Body of pancreas (tissue), 4 donors: Measurements from ENCODE around the gene DLGAP1. TPM values are rescaled to one million over a fixed set of nuclear protein-coding genes. Genes with fewer than 3 reads are reported as not detected.
"Not testable (repeated sequence)": the region's sequence is repeated elsewhere in the genome, so short reads cannot be mapped to it uniquely, and the experiment has no call there.

Experiments used
- ATAC-seq: fragments of 150-250 bp; one replicate; pipeline ENCODE4 v1.9.1; 2016
- DNase-seq, 4 donors: peaks; one replicate each; pipeline ENCODE4 v3.0.0-alpha.2; 2019
- H3K27ac ChIP-seq, 4 donors: fragments of 200-600 bp; sonication (generic); 1 replicate in 3 of 4; 2 replicates in 1 of 4; pipeline versions ENCODE4 v1.5.1 to v1.6.1; 2016 to 2019; ENCODE audit warnings: mild to moderate bottlenecking in 1 of 4, mixed read lengths in 1 of 4, moderate library complexity in 1 of 4
- H3K27me3 ChIP-seq, 2 donors: fragments of 200-600 bp; sonication (generic); one replicate each; pipeline ENCODE4 v1.6.0; 2016; ENCODE audit warnings: mild to moderate bottlenecking in 1 of 2
- H3K36me3 ChIP-seq, 2 donors: fragments of 200-600 bp; sonication (generic); replicated peaks in 1 of 2; 2 replicates each; pipeline ENCODE4 v1.5.1; 2016; ENCODE audit warnings: low read depth in 2 of 2; ENCODE audit not compliant: insufficient read depth in 1 of 2
- H3K4me1 ChIP-seq: fragments of 200-600 bp; sonication (generic); one replicate; pipeline ENCODE4 v1.6.0; 2016
- H3K4me3 ChIP-seq, 2 donors: fragments of 200-600 bp; sonication (generic); 1 replicate in 1 of 2; 2 replicates in 1 of 2; pipeline ENCODE4 v1.5.1; 2016 to 2019
- H3K9me3 ChIP-seq, 3 donors: fragments of 200-600 bp; sonication (generic); 1 replicate in 2 of 3; 2 replicates in 1 of 3; pipeline ENCODE4 v1.5.1; 2016
- POLR2A ChIP-seq, 3 donors: fragments of 450-650 bp; IDR thresholded peaks; one replicate each; pipeline ENCODE4 v1.6.1; 2016; ENCODE audit warnings: antibody characterized with exemption in 3 of 3, mild to moderate bottlenecking in 2 of 3
- WGBS, 2 donors: methylation state at CpG; one replicate each; pipeline ENCODE4 v1.1.5; 2017; 5-methylcytosine and 5-hydroxymethylcytosine counted together
- intact Hi-C: fragments of 100-400 bp; cut with DNase I; formaldehyde crosslinking; loops from one replicate; pipeline ENCODE4 v1.15.1; 2023
- total RNA-seq, 2 donors: library from RNA; depleted of rRNA; stranded (reverse); fragments of >200 nt; gene quantifications; one replicate each; pipeline ENCODE4 v1.1.0, GENCODE V29; 2016
- TF ChIP-seq, protein P1 (sequence below), 7 experiments: fragments of 450-650 bp in 4 of 7; fragments of 200-600 bp in 3 of 7; sonication (generic) in 3 of 7; IDR thresholded peaks; one replicate each; pipeline ENCODE4 v1.5.1; 2016 to 2019; ENCODE audit warnings: antibody characterized with exemption in 7 of 7

Gene DLGAP1
- total RNA-seq, 2 donors from 2014 or later, result 0.52 to 7.9 TPM

DNA sequence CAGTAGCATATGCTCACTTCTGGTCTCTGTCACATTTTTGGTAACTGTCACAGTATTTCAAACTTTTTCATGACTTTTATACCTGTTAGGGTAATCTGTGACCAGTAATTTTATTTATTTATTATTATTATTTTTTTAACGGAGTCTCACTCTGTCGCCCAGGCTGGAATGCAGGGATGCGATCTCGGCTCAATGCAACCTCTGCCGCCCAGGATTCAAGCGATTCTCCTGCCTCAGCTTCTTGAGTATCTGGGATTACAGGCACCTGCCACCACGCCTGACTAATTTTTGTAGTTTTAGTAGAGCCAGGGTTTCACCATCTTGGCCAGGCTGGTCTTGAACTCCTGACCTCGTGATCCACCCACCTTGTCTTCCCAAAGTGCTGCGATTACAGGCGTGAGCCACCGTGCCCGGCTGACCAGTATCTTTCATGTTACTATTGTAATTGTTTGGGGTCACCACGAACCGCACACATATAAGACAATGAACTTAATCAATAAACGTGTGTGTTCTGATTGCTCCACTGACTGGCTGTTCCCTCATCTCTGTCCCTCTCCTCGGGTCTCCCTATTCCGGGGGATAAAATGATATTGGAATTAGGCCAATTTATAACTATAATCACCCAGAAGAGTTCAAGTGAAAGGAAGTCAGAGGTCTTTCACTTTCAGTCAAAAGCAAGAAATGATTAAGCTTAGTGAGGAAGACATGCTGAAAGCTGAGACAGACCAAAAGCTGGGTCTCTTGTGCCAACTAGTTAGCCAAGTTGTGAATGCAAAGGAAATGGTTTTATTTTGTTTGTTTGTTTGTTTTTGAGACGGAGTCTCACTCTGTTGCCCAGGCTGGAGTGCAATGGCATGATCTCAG, 982.2 kb downstream of the DLGAP1 start:
- DNase-seq, result no peak

DNA sequence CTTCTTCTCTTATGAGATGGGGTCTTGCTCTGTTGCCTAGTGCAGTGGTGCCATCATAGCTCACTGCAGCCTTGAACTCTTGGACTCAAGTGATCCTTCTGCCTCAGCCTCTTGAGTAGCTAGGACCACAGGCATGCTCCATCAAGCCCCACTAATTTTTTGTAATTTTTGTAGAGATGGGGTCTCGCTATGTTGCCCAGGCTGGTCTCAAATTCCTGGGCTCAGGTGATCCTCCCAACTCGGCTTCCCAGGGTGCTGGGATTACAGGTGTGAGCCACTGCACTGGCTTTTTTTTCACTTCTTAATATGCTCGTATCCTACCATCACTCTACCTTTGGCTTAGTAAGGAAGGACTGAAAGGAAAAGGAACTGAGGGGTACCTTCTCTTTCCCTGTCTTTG, 983.0 kb downstream of the DLGAP1 start:
- H3K4me1 ChIP-seq, H3K4me3 ChIP-seq, DNase-seq, H3K9me3 ChIP-seq, H3K36me3 ChIP-seq, H3K27me3 ChIP-seq, intact Hi-C loops, H3K27ac ChIP-seq, ATAC-seq: not testable (repeated sequence)
- 72 to 79% methylated on average over 3 of the region's 3 CpGs for WGBS, 2 donors

More for the DNA sequence above, 982.2 kb downstream of the DLGAP1 start:
- no peaks in the 10 kb centered on the region for H3K27me3 ChIP-seq
- no peaks in the 10 kb centered on the region for H3K4me1 ChIP-seq
- no peaks in the 10 kb centered on the region for H3K9me3 ChIP-seq
- no peaks in the 10 kb centered on the region for H3K36me3 ChIP-seq
- 73 to 76% methylated on average over 18 of the region's 18 CpGs for WGBS, 2 donors
- no peak for ATAC-seq
- H3K4me3 ChIP-seq, result no peak overlapping the region
- TF ChIP-seq, protein P1, sequence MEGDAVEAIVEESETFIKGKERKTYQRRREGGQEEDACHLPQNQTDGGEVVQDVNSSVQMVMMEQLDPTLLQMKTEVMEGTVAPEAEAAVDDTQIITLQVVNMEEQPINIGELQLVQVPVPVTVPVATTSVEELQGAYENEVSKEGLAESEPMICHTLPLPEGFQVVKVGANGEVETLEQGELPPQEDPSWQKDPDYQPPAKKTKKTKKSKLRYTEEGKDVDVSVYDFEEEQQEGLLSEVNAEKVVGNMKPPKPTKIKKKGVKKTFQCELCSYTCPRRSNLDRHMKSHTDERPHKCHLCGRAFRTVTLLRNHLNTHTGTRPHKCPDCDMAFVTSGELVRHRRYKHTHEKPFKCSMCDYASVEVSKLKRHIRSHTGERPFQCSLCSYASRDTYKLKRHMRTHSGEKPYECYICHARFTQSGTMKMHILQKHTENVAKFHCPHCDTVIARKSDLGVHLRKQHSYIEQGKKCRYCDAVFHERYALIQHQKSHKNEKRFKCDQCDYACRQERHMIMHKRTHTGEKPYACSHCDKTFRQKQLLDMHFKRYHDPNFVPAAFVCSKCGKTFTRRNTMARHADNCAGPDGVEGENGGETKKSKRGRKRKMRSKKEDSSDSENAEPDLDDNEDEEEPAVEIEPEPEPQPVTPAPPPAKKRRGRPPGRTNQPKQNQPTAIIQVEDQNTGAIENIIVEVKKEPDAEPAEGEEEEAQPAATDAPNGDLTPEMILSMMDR (IDR thresholded peaks at IDR 0.05), result no peak
- no peak for TF ChIP-seq POLR2A (IDR thresholded peaks at IDR 0.05)
- no peak overlapping the region for H3K27ac ChIP-seq
- intact Hi-C loops, result no loop called here

DNA sequence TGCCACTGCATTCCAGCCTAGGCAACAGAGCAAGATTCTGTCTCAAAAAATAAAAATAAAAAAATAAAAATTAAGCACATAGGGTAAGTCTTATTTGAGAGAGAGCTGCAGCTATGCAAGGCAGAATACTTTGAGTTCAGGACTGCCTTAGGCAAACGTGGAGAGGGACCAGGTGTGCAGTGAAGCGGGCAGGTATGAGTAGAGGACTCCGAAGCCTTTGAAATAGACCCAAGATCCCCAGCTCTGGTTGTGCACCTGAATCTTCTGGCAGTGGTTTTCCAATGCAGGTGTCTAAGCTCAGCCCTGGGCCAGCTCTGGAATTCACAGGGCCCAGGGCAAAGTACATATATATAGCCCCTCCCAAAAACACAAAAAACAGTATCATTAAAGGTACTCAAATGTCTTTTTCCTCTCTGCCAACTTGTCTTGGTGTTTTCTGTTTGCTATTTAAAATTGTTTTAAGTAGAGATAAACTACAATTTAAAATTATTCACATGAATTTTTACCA, 983.9 kb downstream of the DLGAP1 start:
- intact Hi-C loops, result no loop called here
- ATAC-seq, result no peak
- Histone ChIP-seq H3K27ac (no peak overlapping the region), H3K27me3 (no peaks in the 10 kb centered on the region), H3K4me1 (no peaks in the 10 kb centered on the region), H3K9me3 (no peaks in the 10 kb centered on the region), H3K4me3 (no peak overlapping the region), H3K36me3 (no peaks in the 10 kb centered on the region)
- TF ChIP-seq, protein P1 (IDR thresholded peaks at IDR 0.05), result no peak
- TF ChIP-seq POLR2A (IDR thresholded peaks at IDR 0.05), result no peak
- no peak for DNase-seq
- WGBS, 2 donors, result 41 to 64% methylated on average over 3 of the region's 3 CpGs

DNA sequence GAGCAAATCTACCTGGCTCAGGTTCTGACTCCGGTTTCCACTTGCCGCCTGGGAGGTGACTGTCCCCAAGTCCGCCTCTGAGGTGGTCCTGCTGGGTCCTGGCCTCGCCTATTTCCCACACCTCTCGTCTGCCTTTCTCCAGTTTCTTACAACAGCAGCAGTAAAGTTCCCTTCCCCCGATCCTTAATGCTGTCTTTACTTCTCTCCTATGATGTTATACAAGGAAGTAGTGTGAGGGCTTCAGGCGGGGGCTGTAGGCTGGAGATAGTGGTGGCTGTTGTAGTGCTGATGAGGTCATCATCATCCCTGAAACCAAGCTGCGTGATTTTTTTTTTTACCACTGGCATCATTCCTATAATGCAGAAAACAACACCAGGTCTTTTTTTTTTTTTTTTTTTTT, 986.3 kb downstream of the DLGAP1 start:
- intact Hi-C loops, result no loop called here
- no peak for TF ChIP-seq POLR2A (IDR thresholded peaks at IDR 0.05)
- TF ChIP-seq, protein P1 (IDR thresholded peaks at IDR 0.05), result no peak
- H3K27ac ChIP-seq, result no peak overlapping the region
- no peaks in the 10 kb centered on the region for H3K9me3 ChIP-seq
- ATAC-seq (no peak), DNase-seq (no peak)
- H3K4me3 ChIP-seq, result no peak overlapping the region
- H3K4me1 ChIP-seq, result no peaks in the 10 kb centered on the region
- no peaks in the 10 kb centered on the region for H3K36me3 ChIP-seq
- no peaks in the 10 kb centered on the region for H3K27me3 ChIP-seq
- WGBS, 2 donors, result 82 to 83% methylated on average over 8 of the region's 8 CpGs

DNA sequence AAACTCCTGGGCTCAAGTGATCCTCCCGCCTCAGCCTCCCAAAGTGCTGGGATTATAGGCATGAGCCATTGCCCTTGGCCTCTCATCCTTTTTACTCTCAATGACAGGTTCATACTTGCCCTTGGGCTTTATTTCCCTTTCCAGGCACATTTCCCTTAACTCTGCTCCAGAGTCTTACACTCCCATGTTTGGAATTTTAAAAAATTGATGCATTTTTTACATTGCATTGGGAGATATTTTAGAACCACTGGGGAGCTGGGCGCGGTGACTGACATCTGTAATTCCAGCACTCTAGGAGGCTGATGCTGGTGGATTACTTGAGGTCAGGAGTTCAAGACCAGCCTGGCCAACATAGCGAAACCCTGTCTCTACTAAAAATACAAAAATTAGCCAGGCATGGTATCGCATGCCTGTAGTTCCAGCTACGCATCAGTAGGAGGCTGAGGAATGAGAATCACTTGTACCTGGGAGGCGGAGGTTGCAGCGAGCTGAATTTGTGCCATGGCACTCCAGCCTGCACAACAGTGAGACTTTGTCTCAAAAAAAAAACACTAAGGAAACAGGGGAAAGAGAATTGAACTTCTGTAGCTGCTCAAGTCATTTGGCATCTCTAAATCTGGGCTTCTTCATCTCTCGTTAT, 986.9 kb downstream of the DLGAP1 start:
- Histone ChIP-seq H3K9me3 (no peaks in the 10 kb centered on the region), H3K36me3 (no peaks in the 10 kb centered on the region), H3K27ac (no peak overlapping the region), H3K4me3 (no peak overlapping the region), H3K27me3 (no peaks in the 10 kb centered on the region), H3K4me1 (no peaks in the 10 kb centered on the region)
- no peak for TF ChIP-seq POLR2A (IDR thresholded peaks at IDR 0.05)
- TF ChIP-seq, protein P1 (IDR thresholded peaks at IDR 0.05), result no peak
- intact Hi-C loops, result no loop called here
- 92 to 93% methylated on average over 9 of the region's 9 CpGs for WGBS, 2 donors
- DNase-seq (no peak), ATAC-seq (no peak)
